ENCODE data around the gene PTPN13. TPM values are rescaled to one million over a fixed set of nuclear protein-coding genes. Genes with fewer than 3 reads are reported as not detected.
A peak's percentile ranks its signal among the peaks of the same experiment; 100 is the strongest.

Gene PTPN13, protein sequence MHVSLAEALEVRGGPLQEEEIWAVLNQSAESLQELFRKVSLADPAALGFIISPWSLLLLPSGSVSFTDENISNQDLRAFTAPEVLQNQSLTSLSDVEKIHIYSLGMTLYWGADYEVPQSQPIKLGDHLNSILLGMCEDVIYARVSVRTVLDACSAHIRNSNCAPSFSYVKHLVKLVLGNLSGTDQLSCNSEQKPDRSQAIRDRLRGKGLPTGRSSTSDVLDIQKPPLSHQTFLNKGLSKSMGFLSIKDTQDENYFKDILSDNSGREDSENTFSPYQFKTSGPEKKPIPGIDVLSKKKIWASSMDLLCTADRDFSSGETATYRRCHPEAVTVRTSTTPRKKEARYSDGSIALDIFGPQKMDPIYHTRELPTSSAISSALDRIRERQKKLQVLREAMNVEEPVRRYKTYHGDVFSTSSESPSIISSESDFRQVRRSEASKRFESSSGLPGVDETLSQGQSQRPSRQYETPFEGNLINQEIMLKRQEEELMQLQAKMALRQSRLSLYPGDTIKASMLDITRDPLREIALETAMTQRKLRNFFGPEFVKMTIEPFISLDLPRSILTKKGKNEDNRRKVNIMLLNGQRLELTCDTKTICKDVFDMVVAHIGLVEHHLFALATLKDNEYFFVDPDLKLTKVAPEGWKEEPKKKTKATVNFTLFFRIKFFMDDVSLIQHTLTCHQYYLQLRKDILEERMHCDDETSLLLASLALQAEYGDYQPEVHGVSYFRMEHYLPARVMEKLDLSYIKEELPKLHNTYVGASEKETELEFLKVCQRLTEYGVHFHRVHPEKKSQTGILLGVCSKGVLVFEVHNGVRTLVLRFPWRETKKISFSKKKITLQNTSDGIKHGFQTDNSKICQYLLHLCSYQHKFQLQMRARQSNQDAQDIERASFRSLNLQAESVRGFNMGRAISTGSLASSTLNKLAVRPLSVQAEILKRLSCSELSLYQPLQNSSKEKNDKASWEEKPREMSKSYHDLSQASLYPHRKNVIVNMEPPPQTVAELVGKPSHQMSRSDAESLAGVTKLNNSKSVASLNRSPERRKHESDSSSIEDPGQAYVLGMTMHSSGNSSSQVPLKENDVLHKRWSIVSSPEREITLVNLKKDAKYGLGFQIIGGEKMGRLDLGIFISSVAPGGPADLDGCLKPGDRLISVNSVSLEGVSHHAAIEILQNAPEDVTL (N-terminal part only)
- total RNA-seq (2014; rRNA removed; shearing (Covaris generic)), result 13.3 and 16.0 TPM in 2 replicates

DNA sequence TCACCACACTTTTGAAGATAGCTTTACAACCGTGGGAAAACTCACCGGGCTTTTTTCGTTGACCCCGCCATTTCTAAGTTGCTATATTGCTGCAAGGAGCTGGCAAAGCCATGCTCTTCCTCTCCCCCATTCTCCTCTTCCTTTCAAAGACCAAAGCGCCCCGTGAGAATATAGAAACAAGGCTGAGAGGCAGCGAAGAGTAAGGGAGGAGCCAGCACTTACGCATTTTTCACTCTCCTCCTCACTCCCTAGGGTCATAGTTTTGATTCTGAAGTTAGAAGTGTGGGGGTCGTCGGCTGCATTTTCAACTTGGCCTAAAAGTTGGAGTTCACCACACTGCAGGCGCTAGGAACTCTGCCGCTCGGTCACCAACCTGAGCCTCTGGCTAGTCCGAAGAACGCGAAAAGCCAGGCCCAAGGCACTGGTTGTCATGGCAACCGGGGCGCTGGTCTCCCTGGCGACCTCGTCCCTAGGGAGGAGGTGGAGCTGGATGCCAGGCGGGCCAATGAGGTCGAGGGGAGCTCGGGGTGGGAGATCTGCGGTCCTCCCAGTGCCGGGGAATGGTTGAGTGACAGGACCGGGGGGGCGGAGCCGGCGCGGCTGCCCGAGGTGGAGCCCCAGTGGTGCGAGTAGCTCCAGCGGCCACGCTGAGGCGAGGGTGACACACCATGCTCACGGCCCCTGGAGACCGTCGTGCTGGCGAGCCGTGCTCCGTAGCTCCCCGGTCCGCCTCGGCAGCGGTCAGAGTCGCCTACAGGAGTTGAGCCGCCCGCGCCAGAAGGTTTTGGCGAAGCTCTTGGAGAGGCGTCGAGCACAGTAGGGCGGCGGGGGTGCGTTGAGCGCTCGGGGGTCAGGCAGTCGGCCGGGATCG, at the start of gene PTPN13:
Gene PTPN13 (plus strand): TSS at position 628 of the 871 bp plus-strand sequence. CDS start 40,942 bp downstream, outside the sequence.
- DNase-seq (ENCODE audit: low read depth in 1 of 2, low spot score in 2 of 2), result peak; percentile 98 to 99
- H3K9me3 ChIP-seq (replicated peaks), result no peaks in the 10 kb centered on the region

DNA sequence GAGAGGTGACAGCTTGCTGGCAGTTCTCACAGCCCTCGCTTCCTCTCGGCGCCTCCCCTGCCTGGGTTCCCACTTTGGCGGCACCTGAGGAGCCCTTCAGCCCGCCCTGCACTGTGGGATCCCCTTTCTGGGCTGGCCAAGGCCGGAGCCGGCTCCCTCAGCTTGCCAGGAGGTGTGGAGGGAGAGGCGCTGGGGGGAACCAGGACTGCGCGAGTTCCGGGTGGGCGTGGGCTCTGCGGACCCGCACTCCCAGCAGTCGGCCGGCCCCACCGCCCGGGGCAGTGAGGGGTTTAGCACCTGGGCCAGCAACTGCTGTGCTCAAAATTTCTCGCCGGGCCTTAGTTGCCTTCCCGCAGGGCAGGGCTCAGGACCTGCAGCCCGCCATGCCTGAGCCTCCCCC, 47.0 kb upstream of the PTPN13 start:
- H3K27me3 ChIP-seq (replicated peaks), result no peaks in the 10 kb centered on the region
- H3K9me3 ChIP-seq (replicated peaks), result no peaks in the 10 kb centered on the region
- no peak for DNase-seq (ENCODE audit: low read depth in 1 of 2, low spot score in 2 of 2)
- H3K4me3 ChIP-seq, result no peak overlapping the region
- H3K36me3 ChIP-seq, result no peaks in the 10 kb centered on the region
- H3K4me1 ChIP-seq (replicated peaks), result peaks cover 16% of the 10 kb centered on the region
- no peak overlapping the region for H3K27ac ChIP-seq

More for the DNA sequence above, at the start of gene PTPN13:
- Histone ChIP-seq H3K4me1 (replicated peaks) (peaks cover 21% of the 10 kb centered on the region), H3K36me3 (no peaks in the 10 kb centered on the region), H3K27me3 (replicated peaks) (no peaks in the 10 kb centered on the region), H3K27ac (peak within 1 kb of the TSS; percentile 50), H3K4me3 (peak within 1 kb of the TSS; percentile 59)

DNA sequence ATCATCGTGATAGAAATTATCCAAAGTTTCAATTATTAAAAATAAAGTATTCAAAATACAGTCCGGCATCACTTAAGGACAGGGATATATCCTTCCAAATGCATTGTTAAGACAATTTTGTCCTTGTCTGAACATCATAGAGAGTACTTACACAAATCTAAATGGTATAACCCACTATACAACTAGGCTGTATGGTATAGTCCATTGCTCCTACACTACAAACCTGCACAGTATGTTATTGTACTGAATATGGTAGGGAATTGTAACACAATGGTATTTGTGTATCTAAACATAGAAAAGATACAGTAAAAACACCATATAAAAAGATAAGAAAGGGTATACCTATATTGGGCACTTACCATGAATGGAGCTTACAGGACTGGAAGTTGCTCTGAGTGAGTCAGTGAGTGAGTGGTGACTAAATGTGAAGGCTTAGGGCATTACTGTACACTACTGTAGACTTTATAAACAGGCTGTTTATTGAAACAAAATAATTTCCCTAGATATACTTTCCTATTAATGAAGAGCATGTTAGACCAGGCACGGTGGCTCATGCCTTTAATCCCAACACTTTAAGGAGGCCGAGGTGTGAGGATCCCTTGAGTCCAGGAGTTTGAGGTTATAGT, 44.8 kb upstream of the PTPN13 start:
- H3K36me3 ChIP-seq, result no peaks in the 10 kb centered on the region
- H3K4me3 ChIP-seq, result no peak overlapping the region
- peaks cover 7% of the 10 kb centered on the region for H3K4me1 ChIP-seq (replicated peaks)
- H3K27me3 ChIP-seq (replicated peaks), result no peaks in the 10 kb centered on the region
- no peaks in the 10 kb centered on the region for H3K9me3 ChIP-seq (replicated peaks)
- DNase-seq (ENCODE audit: low read depth in 1 of 2, low spot score in 2 of 2), result peak in 1 of 2 experiments; percentile 30
- no peak overlapping the region for H3K27ac ChIP-seq

DNA sequence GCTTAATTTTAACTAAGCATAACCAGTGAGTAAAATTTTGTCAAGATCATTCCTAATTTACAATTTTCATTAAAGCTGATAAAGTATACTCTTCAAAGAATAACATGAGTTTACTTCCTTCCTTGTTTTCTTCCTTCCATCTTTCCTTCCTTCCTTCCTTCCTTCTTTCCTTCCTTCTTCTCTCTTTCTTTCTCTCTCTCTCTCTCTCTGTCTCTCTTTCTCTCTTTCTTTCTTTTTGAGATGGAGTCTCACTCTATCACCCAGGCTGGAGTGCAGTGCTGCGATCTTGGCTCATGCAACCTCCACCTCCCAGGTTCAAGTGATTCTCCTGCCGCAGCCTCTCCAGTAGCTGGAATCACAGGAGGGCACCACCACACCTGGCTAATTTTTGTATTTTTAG, 42.7 kb upstream of the PTPN13 start:
- Histone ChIP-seq H3K27me3 (replicated peaks) (no peaks in the 10 kb centered on the region), H3K9me3 (replicated peaks) (no peaks in the 10 kb centered on the region), H3K27ac (no peak overlapping the region), H3K36me3 (no peaks in the 10 kb centered on the region), H3K4me3 (no peak overlapping the region), H3K4me1 (replicated peaks) (peaks cover 5% of the 10 kb centered on the region)
- DNase-seq (ENCODE audit: low read depth in 1 of 2, low spot score in 2 of 2), result no peak

DNA sequence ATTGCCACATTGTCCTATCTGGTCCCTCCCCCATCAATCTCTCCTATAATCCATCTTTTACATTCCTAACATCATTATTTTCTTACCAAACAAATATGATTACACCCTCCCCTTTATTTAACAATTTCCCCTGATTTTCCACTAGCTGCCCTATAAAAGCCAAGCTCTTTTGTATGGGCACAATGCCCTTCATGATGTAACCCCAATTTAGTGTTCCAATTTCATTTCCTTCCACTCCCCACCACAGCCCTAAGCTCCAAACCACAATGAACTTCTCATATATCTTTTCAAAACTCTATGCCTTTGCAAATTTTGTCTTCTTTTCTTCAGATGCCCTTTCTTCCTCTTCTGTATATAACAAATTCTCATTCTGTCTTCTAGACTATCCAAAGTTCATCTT, 39.5 kb upstream of the PTPN13 start:
- no peaks in the 10 kb centered on the region for H3K9me3 ChIP-seq (replicated peaks)
- no peak overlapping the region for H3K27ac ChIP-seq
- H3K36me3 ChIP-seq, result no peaks in the 10 kb centered on the region
- DNase-seq (ENCODE audit: low read depth in 1 of 2, low spot score in 2 of 2), result no peak
- no peaks in the 10 kb centered on the region for H3K27me3 ChIP-seq (replicated peaks)
- H3K4me3 ChIP-seq, result no peak overlapping the region
- H3K4me1 ChIP-seq (replicated peaks), result peaks cover 15% of the 10 kb centered on the region

DNA sequence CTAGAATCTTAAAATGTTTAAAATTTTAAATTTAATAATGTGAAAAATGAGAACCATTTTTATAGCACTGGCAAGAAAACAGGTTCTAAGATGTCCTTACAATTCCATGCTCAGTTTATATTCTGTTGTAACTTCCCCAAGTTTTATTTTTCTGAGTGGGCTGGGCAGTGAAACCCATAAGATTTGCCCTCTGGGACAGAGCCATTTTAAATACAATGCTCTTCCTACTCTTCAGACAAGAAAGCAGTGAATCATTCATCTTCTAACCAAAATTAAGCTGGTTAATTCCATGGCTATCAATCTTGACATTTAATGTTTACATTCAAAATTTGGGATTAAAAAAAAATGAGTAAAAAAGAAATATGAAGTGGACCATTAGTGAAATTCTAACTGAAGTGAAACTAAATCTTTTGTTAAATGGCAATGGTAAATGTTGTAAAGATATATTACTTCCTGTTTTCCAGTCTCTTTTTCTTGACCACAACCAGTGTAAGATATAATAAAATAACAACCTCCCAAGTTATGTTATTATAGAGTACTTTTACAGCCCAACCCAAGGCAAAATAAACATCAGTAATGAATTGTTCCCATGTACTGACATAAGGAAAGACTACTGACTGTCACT, 37.2 kb upstream of the PTPN13 start:
- Histone ChIP-seq H3K27me3 (replicated peaks) (no peaks in the 10 kb centered on the region), H3K9me3 (replicated peaks) (no peaks in the 10 kb centered on the region), H3K4me3 (no peak overlapping the region), H3K36me3 (no peaks in the 10 kb centered on the region), H3K4me1 (replicated peaks) (peaks cover 15% of the 10 kb centered on the region), H3K27ac (no peak overlapping the region)
- DNase-seq (ENCODE audit: low read depth in 1 of 2, low spot score in 2 of 2), result peak in 1 of 2 experiments; percentile 43

DNA sequence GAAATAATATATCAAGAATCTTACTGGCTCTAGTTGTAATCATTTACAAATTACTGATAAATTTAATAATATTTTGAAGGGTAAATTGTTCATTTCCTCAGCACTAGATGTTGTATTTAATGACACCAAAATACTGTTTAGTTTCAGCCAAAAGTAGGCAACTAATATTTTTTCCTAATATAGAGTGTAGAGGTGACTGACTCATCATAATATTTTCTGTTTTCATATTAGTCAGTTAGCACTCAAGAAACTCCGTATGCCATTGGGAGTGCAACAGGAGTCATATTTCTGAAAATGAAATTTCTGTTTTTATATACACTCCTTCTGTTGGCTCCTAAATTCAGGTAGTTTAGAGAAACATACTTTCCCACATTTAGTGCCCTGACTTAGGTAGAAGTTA, 36.6 kb upstream of the PTPN13 start:
- Histone ChIP-seq H3K27ac (no peak overlapping the region), H3K27me3 (replicated peaks) (no peaks in the 10 kb centered on the region), H3K4me1 (replicated peaks) (peaks cover 15% of the 10 kb centered on the region), H3K36me3 (no peaks in the 10 kb centered on the region), H3K9me3 (replicated peaks) (no peaks in the 10 kb centered on the region), H3K4me3 (no peak overlapping the region)
- DNase-seq (ENCODE audit: low read depth in 1 of 2, low spot score in 2 of 2), result no peak

DNA sequence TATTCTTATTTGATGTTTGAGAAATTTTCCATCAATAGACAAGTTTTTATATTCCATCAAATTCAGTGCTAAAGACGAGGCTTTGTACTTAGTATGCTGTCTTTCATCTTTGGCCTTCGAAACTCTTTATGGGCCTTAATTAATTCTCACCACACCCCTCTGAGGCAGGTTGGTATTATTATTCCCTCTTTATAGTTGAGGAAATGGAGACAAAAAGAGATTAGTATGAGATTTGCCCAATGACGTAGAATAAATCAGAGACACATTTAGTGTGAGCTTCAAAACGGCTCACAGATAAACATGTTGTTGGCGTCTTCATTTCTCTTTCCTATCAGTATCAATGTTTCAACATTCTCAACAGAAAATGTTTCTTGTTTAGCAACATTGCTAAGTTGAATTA, 35.9 kb upstream of the PTPN13 start:
- Histone ChIP-seq H3K36me3 (no peaks in the 10 kb centered on the region), H3K27ac (no peak overlapping the region), H3K27me3 (replicated peaks) (no peaks in the 10 kb centered on the region), H3K4me1 (replicated peaks) (peaks cover 15% of the 10 kb centered on the region), H3K4me3 (no peak overlapping the region), H3K9me3 (replicated peaks) (no peaks in the 10 kb centered on the region)
- DNase-seq (ENCODE audit: low read depth in 1 of 2, low spot score in 2 of 2), result no peak

DNA sequence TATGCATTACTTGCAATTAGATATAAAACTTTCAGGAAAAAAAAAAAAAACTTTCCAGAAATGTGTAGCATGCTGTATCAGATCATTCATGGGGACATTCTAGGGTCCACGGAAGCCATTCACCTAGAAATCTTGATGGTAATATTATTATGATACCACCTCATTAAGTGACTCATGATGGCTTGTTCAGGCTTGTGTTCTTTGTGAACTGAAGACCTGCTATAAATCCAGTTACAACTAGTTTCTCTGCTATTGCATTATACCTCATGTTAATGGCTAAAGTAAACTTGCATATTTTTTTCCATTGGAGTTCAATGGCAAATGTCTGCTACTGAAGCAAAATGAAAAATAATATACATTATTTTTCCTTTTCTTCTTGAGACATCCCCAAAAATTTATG, 35.3 kb upstream of the PTPN13 start:
- H3K4me3 ChIP-seq, result no peak overlapping the region
- H3K27me3 ChIP-seq (replicated peaks), result no peaks in the 10 kb centered on the region
- H3K4me1 ChIP-seq (replicated peaks), result peaks cover 15% of the 10 kb centered on the region
- H3K27ac ChIP-seq, result no peak overlapping the region
- no peak for DNase-seq (ENCODE audit: low read depth in 1 of 2, low spot score in 2 of 2)
- no peaks in the 10 kb centered on the region for H3K36me3 ChIP-seq
- H3K9me3 ChIP-seq (replicated peaks), result no peaks in the 10 kb centered on the region

DNA sequence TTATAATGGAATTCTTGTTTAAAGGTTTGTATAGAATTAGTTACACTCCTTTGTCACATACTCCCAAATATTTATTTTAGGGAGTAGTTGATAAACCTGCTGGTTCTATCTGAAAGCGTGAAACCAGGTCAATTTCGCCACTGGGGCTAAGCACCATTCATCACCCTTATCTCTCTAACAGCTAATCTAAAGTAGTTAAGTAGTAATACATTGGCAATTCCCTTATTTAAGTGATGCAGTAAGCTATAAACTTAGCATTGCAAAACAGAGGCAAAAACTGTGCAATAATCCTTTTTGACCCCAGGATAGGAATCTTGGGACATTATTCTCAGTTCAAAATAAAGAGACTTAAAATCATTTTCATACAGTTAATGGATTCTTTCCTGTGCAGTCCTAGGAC, 33.7 kb upstream of the PTPN13 start:
- no peaks in the 10 kb centered on the region for H3K27me3 ChIP-seq (replicated peaks)
- no peak overlapping the region for H3K4me3 ChIP-seq
- H3K4me1 ChIP-seq (replicated peaks), result peaks cover 15% of the 10 kb centered on the region
- DNase-seq (ENCODE audit: low read depth in 1 of 2, low spot score in 2 of 2), result no peak
- no peak overlapping the region for H3K27ac ChIP-seq
- no peaks in the 10 kb centered on the region for H3K36me3 ChIP-seq
- no peaks in the 10 kb centered on the region for H3K9me3 ChIP-seq (replicated peaks)

DNA sequence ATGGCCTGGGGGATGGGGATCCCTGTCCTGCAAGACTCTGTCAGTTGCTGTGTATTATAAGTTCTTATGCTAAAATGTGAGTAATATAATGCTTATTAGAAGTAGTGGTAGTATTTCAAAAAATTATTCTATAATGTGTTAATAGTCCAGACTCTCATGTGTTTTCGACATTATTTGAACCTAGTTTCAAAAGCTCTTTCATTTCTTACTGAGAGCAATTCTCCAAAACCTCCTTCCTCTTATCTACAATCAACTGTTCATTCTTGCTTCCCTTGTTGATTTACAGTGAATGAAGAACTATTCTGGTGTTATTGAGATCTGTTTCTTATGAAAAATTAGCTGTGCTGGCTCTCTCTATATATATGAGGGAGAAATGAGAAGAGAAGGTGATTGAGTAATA, 32.9 kb upstream of the PTPN13 start:
- Histone ChIP-seq H3K9me3 (replicated peaks) (no peaks in the 10 kb centered on the region), H3K36me3 (no peaks in the 10 kb centered on the region), H3K4me3 (no peak overlapping the region), H3K4me1 (replicated peaks) (peaks cover 11% of the 10 kb centered on the region), H3K27ac (no peak overlapping the region), H3K27me3 (replicated peaks) (no peaks in the 10 kb centered on the region)
- DNase-seq (ENCODE audit: low read depth in 1 of 2, low spot score in 2 of 2), result no peak

DNA sequence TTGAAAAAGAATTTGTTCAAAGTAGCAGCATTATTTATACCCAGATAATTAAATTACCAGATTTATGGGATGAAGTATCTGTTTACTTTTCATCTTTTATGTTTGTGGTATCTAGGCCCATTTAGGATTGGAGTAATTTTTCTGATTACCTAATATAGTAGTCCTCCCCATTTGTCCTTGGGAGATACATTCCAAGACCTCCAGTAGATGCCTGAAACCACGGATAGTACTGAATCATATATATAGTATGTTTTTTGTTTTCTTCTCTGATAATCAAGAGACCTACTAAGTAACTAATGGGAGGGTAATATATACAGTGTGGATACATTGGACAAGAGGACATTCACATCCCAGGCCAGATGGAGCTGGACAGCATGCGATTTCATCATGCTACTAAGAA, 30.7 kb upstream of the PTPN13 start:
- H3K27ac ChIP-seq, result no peak overlapping the region
- H3K27me3 ChIP-seq (replicated peaks), result no peaks in the 10 kb centered on the region
- no peaks in the 10 kb centered on the region for H3K4me1 ChIP-seq (replicated peaks)
- no peak overlapping the region for H3K4me3 ChIP-seq
- H3K36me3 ChIP-seq, result no peaks in the 10 kb centered on the region
- H3K9me3 ChIP-seq (replicated peaks), result no peaks in the 10 kb centered on the region
- no peak for DNase-seq (ENCODE audit: low read depth in 1 of 2, low spot score in 2 of 2)
